Liver (tissue), 9 donors: ENCODE measurements around the gene PKD1L1. TPM values are rescaled to one million over a fixed set of nuclear protein-coding genes. Genes with fewer than 3 reads are reported as not detected.

Source experiments
- DNase-seq: peaks from one replicate; pipeline ENCODE4 v3.0.0-alpha.2; 2017; ENCODE audit warnings: low spot score
- H3K27ac ChIP-seq, 2 donors: one replicate each; pipeline ENCODE4 v1.7.0; 2013; ENCODE audit warnings: inconsistent platforms in 2 of 2, low read length in 2 of 2, control low read depth in 1 of 2, low read depth in 1 of 2, mild to moderate bottlenecking in 1 of 2
- H3K27me3 ChIP-seq, 4 donors: one replicate each; pipeline versions ENCODE4 v1.6.1 to v1.7.0; 2013; ENCODE audit warnings: low read length in 3 of 4, inconsistent platforms in 1 of 4, mild to moderate bottlenecking in 1 of 4, moderate library complexity in 1 of 4; ENCODE audit not compliant: control insufficient read depth in 4 of 4, insufficient read depth in 4 of 4
- H3K36me3 ChIP-seq, 4 donors: one replicate each; pipeline versions ENCODE4 v1.6.1 to v1.7.0; 2013; ENCODE audit warnings: low read length in 3 of 4, mild to moderate bottlenecking in 3 of 4, low read depth in 1 of 4, moderate library complexity in 1 of 4; ENCODE audit not compliant: control insufficient read depth in 4 of 4, insufficient read depth in 3 of 4
- H3K4me1 ChIP-seq, 4 donors: one replicate each; pipeline versions ENCODE4 v1.6.1 to v1.7.0; 2013; ENCODE audit warnings: low read length in 3 of 4, mild to moderate bottlenecking in 3 of 4, moderate library complexity in 1 of 4; ENCODE audit not compliant: control insufficient read depth in 4 of 4, insufficient read depth in 4 of 4
- H3K4me3 ChIP-seq, 3 donors: one replicate each; pipeline versions ENCODE4 v1.6.1 to v1.7.0; 2013; ENCODE audit warnings: low read length in 3 of 3, control low read depth in 1 of 3, low read depth in 1 of 3, mild to moderate bottlenecking in 1 of 3
- H3K9ac ChIP-seq, 2 donors: one replicate each; pipeline ENCODE4 v1.7.0; 2013; ENCODE audit warnings: low read length in 2 of 2, mild to moderate bottlenecking in 2 of 2, moderate library complexity in 2 of 2, control low read depth in 1 of 2, low read depth in 1 of 2
- H3K9me3 ChIP-seq, 4 donors: one replicate each; pipeline versions ENCODE4 v1.6.1 to v1.7.0; 2013; ENCODE audit warnings: low read length in 3 of 4; ENCODE audit not compliant: control insufficient read depth in 4 of 4
- CTCF ChIP-seq: fragments of 150-350 bp; IDR thresholded peaks from 2 replicates; pipeline ENCODE4 v1.5.1; 2017; ENCODE audit warnings: improper control_type of control experiment, low read depth, low read length; ENCODE audit not compliant: missing input control
- EGR1 ChIP-seq, 2 donors: IDR thresholded peaks; 2 replicates each; pipeline ENCODE4 v1.6.1; 2016 to 2018; ENCODE audit warnings: antibody characterized with exemption in 2 of 2, low read depth in 2 of 2
- FOXA1 ChIP-seq: IDR thresholded peaks from 2 replicates; pipeline ENCODE4 v1.6.1; 2016; ENCODE audit warnings: antibody characterized with exemption
- FOXA2 ChIP-seq: IDR thresholded peaks from 2 replicates; pipeline ENCODE4 v1.6.1; 2016; ENCODE audit warnings: antibody characterized with exemption
- GABPA ChIP-seq, 2 donors: IDR thresholded peaks in 1 of 2; conservative IDR thresholded peaks in 1 of 2; 2 replicates each; pipeline ENCODE4 v1.6.1; 2016; ENCODE audit warnings: antibody characterized with exemption in 2 of 2, mild to moderate bottlenecking in 1 of 2, moderate library complexity in 1 of 2
- HNF4A ChIP-seq, 2 donors: conservative IDR thresholded peaks; 2 replicates each; pipeline ENCODE4 v1.6.1; 2016; ENCODE audit warnings: antibody characterized with exemption in 2 of 2, mild to moderate bottlenecking in 2 of 2
- HNF4G ChIP-seq: IDR thresholded peaks from 2 replicates; pipeline ENCODE4 v1.6.1; 2016; ENCODE audit warnings: antibody characterized with exemption
- JUND ChIP-seq, 2 donors: IDR thresholded peaks; 2 replicates each; pipeline ENCODE4 v1.6.1; 2016; ENCODE audit warnings: antibody characterized with exemption in 2 of 2
- MAX ChIP-seq: IDR thresholded peaks from 2 replicates; pipeline ENCODE4 v1.6.1; 2016; ENCODE audit warnings: antibody characterized with exemption
- NR2F2 ChIP-seq: IDR thresholded peaks from 2 replicates; pipeline ENCODE4 v1.6.1; 2016; ENCODE audit warnings: antibody characterized with exemption
- RAD21 ChIP-seq, 2 donors: IDR thresholded peaks; 2 replicates each; pipeline ENCODE4 v1.6.1; 2016; ENCODE audit warnings: antibody characterized with exemption in 2 of 2, mild to moderate bottlenecking in 2 of 2
- REST ChIP-seq: IDR thresholded peaks from 2 replicates; pipeline ENCODE4 v1.6.1; 2016; ENCODE audit warnings: antibody characterized with exemption, mild to moderate bottlenecking
- RXRA ChIP-seq, 2 donors: IDR thresholded peaks; 2 replicates each; pipeline ENCODE4 v1.6.1; 2017 to 2018; ENCODE audit warnings: antibody characterized with exemption in 2 of 2, mild to moderate bottlenecking in 1 of 2
- SP1 ChIP-seq: IDR thresholded peaks from 2 replicates; pipeline ENCODE4 v1.6.1; 2018; ENCODE audit warnings: antibody characterized with exemption, mild to moderate bottlenecking
- TAF1 ChIP-seq: conservative IDR thresholded peaks from 2 replicates; pipeline ENCODE4 v1.6.1; 2016; ENCODE audit warnings: antibody characterized with exemption, mild to moderate bottlenecking
- YY1 ChIP-seq: IDR thresholded peaks from 2 replicates; pipeline ENCODE4 v1.6.1; 2016; ENCODE audit warnings: antibody characterized with exemption, mild to moderate bottlenecking
- ZBTB33 ChIP-seq: IDR thresholded peaks from 2 replicates; pipeline ENCODE4 v1.6.1; 2016; ENCODE audit warnings: antibody characterized with exemption
- WGBS: extraction: QIAGEN DNeasy Blood & Tissue Kit; methylation state at CpG from one replicate; pipeline ENCODE4 v1.1.7; 2013; 5-methylcytosine and 5-hydroxymethylcytosine counted together
- polyA plus RNA-seq, 2 donors: library from polyadenylated mRNA; stranded (reverse) in 1 of 2; unstranded in 1 of 2; fragments of 200-250 nt in 1 of 2; fragments of >200 nt in 1 of 2; fragmentation: Nextera tagmentation in 1 of 2; extraction: Ambion mirVana in 1 of 2; gene quantifications; one replicate each; pipeline versions ENCODE4 v1.2.1 to v1.2.3, GENCODE V29; 2013 to 2015
- total RNA-seq, 2 donors: library from RNA; depleted of rRNA; stranded (reverse); fragments of >200 nt; gene quantifications; one replicate each; pipeline ENCODE4 v1.2.3, GENCODE V29; 2014
- TF ChIP-seq, protein P1 (sequence below): IDR thresholded peaks from 2 replicates; pipeline ENCODE4 v1.6.1; 2016; ENCODE audit warnings: antibody characterized with exemption
- donor health status: healthy.
- donor health status: healthy.
- donor health status: healthy.
- donor health status: healthy.
- donor health status: healthy.

The PKD1L1 gene
- total and polyA plus RNA-seq, 4 donors, result 0.08 to 0.25 (median 0.11) TPM

GRCh38 chr7:47787249-47788069 lies 160.8 kb downstream of the PKD1L1 start:
- Histone ChIP-seq H3K4me3 (no peak overlapping the region), H3K4me1 (no peaks in the 10 kb centered on the region), H3K9me3 (no peaks in the 10 kb centered on the region), H3K27ac (no peak overlapping the region), H3K36me3 (no peaks in the 10 kb centered on the region), H3K9ac (no peak overlapping the region), H3K27me3 (no peaks in the 10 kb centered on the region)
- 93% methylated on average over 9 of the region's 9 CpGs for WGBS
- TF ChIP-seq CTCF (no peak), FOXA2 (no peak), NR2F2 (no peak), TAF1 (no peak), RAD21 (IDR thresholded peaks at IDR 0.05) (no peak), HNF4A (conservative IDR thresholded peaks at IDR 0.05) (no peak), GABPA (IDR thresholded peaks at IDR 0.05 in 1 of 2, conservative IDR thresholded peaks at IDR 0.05 in 1 of 2) (no peak), MAX (no peak), SP1 (no peak), YY1 (no peak), EGR1 (IDR thresholded peaks at IDR 0.05; ENCODE audit: low read depth in 2 of 2) (no peak), RXRA (IDR thresholded peaks at IDR 0.05) (no peak), ZBTB33 (no peak), FOXA1 (no peak), JUND (IDR thresholded peaks at IDR 0.05) (no peak), HNF4G (no peak), REST (no peak)
- TF ChIP-seq, protein P1, sequence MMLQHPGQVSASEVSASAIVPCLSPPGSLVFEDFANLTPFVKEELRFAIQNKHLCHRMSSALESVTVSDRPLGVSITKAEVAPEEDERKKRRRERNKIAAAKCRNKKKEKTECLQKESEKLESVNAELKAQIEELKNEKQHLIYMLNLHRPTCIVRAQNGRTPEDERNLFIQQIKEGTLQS, result no peak
- no peak for DNase-seq
